GM21717 (cell line): Measurements from ENCODE around the gene TBC1D13.
"Not testable (repeated sequence)": the region's sequence is repeated elsewhere in the genome, so short reads cannot be mapped to it uniquely, and the experiment has no call there.

Experiments used
- ATAC-seq: cut with Tn5 transposase; IDR thresholded peaks from one replicate; pipeline ENCODE4 v1.9.1; 2021; ENCODE audit warnings: mild to moderate bottlenecking, moderate library complexity; ENCODE audit not compliant: unreplicated experiment

The TBC1D13 gene

GRCh38 chr9:128841694-128842492, 54.8 kb downstream of the TBC1D13 start:
- ATAC-seq = no peak

GRCh38 chr9:128843171-128843570, 56.1 kb downstream of the TBC1D13 start:
- ATAC-seq = not testable (repeated sequence)

- no peak for ATAC-seq
Measured at GRCh38 chr9:128845186-128845931, 58.3 kb downstream of the TBC1D13 start.

GRCh38 chr9:128846680-128847030, 59.6 kb downstream of the TBC1D13 start:
- ATAC-seq = no peak

- no peak for ATAC-seq
Measured at GRCh38 chr9:128847803-128848202, 60.8 kb downstream of the TBC1D13 start.

GRCh38 chr9:128851024-128851423, 64.0 kb downstream of the TBC1D13 start:
- not testable (repeated sequence) for ATAC-seq

- not testable (repeated sequence) for ATAC-seq
Measured at GRCh38 chr9:128851779-128852600, 64.9 kb downstream of the TBC1D13 start.

GRCh38 chr9:128852646-128853045, 65.6 kb downstream of the TBC1D13 start:
- not testable (repeated sequence) for ATAC-seq

- ATAC-seq = not testable (repeated sequence)
Measured at GRCh38 chr9:128854454-128854853, 67.4 kb downstream of the TBC1D13 start.

GRCh38 chr9:128858476-128858875, 71.4 kb downstream of the TBC1D13 start:
- not testable (repeated sequence) for ATAC-seq
